HG03558 (cell line): ENCODE measurements around the gene INO80.
"Not testable (repeated sequence)": the region's sequence is repeated elsewhere in the genome, so short reads cannot be mapped to it uniquely, and the experiment has no call there.

Experiments
- ATAC-seq: cut with Tn5 transposase; IDR thresholded peaks from one replicate; pipeline ENCODE4 v1.9.1; 2021; ENCODE audit warnings: moderate number of reproducible peaks; ENCODE audit not compliant: unreplicated experiment; ENCODE audit errors: extremely low read depth

INO80 gene

GRCh38 chr15:40954158-40954848 is 161.8 kb downstream of the INO80 start:
- ATAC-seq = not testable (repeated sequence)

GRCh38 chr15:40953713-40954074 is 162.4 kb downstream of the INO80 start:
- no peak for ATAC-seq

GRCh38 chr15:40952901-40953712 is 163.0 kb downstream of the INO80 start, which contains the start of gene CHAC1:
Gene CHAC1 (plus strand): TSS chr15:40953471. CDS start chr15:40953584, 113 bp downstream.
- peak; percentile 83 for ATAC-seq

GRCh38 chr15:40952301-40952900 is 163.7 kb downstream of the INO80 start:
- ATAC-seq = no peak

- ATAC-seq = no peak
Observed at GRCh38 chr15:40951764-40952163, 164.3 kb downstream of the INO80 start.

GRCh38 chr15:40949756-40950207 is 166.3 kb downstream of the INO80 start:
- ATAC-seq = no peak

- no peak for ATAC-seq
Observed at GRCh38 chr15:40948706-40949473, 167.2 kb downstream of the INO80 start.

GRCh38 chr15:40944510-40945296 is 171.4 kb downstream of the INO80 start:
- ATAC-seq = no peak

- no peak for ATAC-seq
Observed at GRCh38 chr15:40943764-40944365, 172.2 kb downstream of the INO80 start.

- no peak for ATAC-seq
Observed at GRCh38 chr15:40942878-40943277, 173.2 kb downstream of the INO80 start.

- ATAC-seq = no peak
Observed at GRCh38 chr15:40942337-40942854, 173.7 kb downstream of the INO80 start.

GRCh38 chr15:40941528-40942336 is 174.3 kb downstream of the INO80 start:
- no peak for ATAC-seq

- ATAC-seq = no peak
Observed at GRCh38 chr15:40941068-40941527, 175.0 kb downstream of the INO80 start.

GRCh38 chr15:40940296-40940801 is 175.7 kb downstream of the INO80 start:
- no peak for ATAC-seq

- ATAC-seq = no peak
Observed at GRCh38 chr15:40938536-40938870, 177.6 kb downstream of the INO80 start.

GRCh38 chr15:40937762-40938535 is 178.1 kb downstream of the INO80 start:
- no peak for ATAC-seq
